ENCODE results near the gene CHCHD6.

DNA sequence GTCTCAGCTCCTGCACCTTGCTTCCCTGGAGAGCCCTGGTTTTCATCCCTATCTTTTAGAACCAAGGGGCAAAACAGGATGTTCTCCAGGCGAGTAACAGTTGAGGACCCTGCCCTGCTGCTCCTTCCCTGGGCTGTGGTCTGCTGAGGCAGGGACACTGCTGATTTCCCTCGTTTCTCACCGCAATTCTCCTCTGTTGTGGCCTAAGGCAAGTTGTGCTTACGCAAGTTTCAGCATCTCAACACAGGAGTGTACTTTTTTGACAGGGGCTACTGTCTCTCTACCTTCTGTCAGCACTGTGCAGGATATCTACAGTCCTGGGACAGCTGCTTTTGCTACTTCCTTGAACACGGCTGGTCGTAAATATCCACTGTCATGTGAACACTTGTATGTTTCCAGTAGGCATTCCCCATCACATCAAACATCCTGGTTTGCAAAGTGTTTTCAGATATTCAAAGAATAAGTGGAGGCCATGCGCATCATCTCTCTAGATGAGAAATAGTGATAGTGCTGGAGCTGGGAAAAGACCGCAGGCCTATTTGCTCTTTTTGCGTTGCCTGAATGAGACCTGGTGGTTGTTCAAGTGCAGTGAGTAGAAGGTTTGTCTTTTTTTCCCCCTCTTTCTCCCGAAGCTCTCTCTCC is 168.8 kb downstream of the CHCHD6 start:
- TF ChIP-seq POLR2A (IDR thresholded peaks at IDR 0.05) = no peak
- TF ChIP-seq, protein P1, sequence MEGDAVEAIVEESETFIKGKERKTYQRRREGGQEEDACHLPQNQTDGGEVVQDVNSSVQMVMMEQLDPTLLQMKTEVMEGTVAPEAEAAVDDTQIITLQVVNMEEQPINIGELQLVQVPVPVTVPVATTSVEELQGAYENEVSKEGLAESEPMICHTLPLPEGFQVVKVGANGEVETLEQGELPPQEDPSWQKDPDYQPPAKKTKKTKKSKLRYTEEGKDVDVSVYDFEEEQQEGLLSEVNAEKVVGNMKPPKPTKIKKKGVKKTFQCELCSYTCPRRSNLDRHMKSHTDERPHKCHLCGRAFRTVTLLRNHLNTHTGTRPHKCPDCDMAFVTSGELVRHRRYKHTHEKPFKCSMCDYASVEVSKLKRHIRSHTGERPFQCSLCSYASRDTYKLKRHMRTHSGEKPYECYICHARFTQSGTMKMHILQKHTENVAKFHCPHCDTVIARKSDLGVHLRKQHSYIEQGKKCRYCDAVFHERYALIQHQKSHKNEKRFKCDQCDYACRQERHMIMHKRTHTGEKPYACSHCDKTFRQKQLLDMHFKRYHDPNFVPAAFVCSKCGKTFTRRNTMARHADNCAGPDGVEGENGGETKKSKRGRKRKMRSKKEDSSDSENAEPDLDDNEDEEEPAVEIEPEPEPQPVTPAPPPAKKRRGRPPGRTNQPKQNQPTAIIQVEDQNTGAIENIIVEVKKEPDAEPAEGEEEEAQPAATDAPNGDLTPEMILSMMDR (IDR thresholded peaks at IDR 0.05) = no peak
